Measurements from ENCODE around the gene CPA2. TPM values are rescaled to one million over a fixed set of nuclear protein-coding genes. Genes with fewer than 3 reads are reported as not detected.
"Not testable (repeated sequence)": the region's sequence is repeated elsewhere in the genome, so short reads cannot be mapped to it uniquely, and the experiment has no call there.

Gene CPA2
- total and polyA plus RNA-seq, 7 experiments from 2014 or later = not detected

DNA sequence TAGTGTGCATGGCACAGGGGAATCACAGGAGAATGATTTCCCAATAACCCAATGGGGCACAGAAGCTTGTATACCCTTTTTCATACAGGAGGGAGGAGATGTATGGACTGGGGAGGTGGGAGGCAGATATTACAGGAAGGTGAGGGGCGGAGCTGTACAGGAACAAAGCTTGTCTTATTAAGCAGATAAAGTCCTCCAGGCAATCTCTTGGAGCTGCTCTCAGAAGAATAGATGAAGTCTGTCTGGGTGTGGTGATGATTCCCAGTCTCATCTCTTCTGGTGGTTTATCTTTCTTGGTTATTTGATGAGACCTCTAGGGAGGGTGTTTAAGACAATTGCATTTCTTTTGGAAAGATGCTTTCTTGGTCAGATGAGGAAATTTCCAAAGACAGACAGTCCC is 52.9 kb downstream of the CPA2 start:
- no peaks in the 10 kb centered on the region for H3K36me3 Mint-ChIP-seq

DNA sequence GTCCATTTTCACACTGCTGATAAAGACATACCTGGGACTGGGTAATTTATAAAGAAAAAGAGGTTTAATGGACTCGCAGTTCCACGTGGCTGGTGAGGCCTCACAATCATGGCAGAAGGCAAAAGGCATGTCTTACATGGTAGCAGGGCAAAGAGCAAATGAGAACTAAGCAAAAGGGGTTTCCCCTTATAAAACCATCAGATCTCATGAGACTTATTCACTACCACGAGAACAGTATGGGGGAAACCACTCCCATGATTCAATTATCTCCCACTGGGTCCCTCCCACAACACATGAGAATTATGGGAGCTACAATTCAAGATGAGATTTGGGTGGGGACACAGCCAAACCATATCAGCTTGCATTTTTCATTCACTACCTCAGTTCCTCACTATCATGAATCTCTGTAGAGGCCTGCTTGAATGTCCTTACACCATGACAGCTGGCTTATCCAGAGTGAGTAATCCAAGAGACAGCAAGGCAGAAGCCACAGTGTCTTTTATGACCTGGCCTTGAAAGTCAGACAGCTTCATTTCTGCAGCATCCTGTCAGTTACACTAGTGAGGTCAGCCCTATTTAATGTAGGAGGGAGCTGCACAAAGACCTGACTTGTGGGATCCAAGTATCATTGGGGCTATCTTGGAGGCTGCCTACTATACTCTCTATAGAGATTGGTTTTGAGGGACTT is 55.0 kb downstream of the CPA2 start:
- H3K4me3 ChIP-seq (ENCODE audit: low read length); H3K36me3 Mint-ChIP-seq; H3K9me3 ChIP-seq (ENCODE audit: control insufficient read depth in 2 of 3, low read length in 3 of 3); H3K9me3 Mint-ChIP-seq; H3K4me1 Mint-ChIP-seq; H3K27me3 Mint-ChIP-seq; intact Hi-C loops (cut with micrococcal nuclease); H3K36me3 ChIP-seq (ENCODE audit: control insufficient read depth in 2 of 3, insufficient read depth in 3 of 3, low read length in 3 of 3); H3K27ac ChIP-seq (ENCODE audit: low read depth, low read length); H3K4me3 Mint-ChIP-seq; H3K4me1 ChIP-seq (ENCODE audit: control insufficient read depth in 2 of 2, insufficient read depth in 2 of 2, low read length in 2 of 2); POLR2A ChIA-PET; H3K27me3 ChIP-seq (ENCODE audit: control insufficient read depth in 2 of 2, insufficient read depth in 2 of 2, low read length in 2 of 2); ATAC-seq; DNase-seq; H3K27ac Mint-ChIP-seq: not testable (repeated sequence)
- CTCF ChIA-PET = interaction anchor here (1.0 kb wide), 1 partner anchor 8 kb away, joined by 3 read pairs; no protein-coding TSS in a partner anchor

More for the DNA sequence above, 52.9 kb downstream of the CPA2 start:
- H3K9me3 Mint-ChIP-seq = peaks cover 0 to 3% (median 0%) of the 10 kb centered on the region in 11 donors
- H3K9me3 ChIP-seq (ENCODE audit: control insufficient read depth in 2 of 3, low read length in 3 of 3) = no peaks in the 10 kb centered on the region
- ChIA-PET POLR2A (no interaction called here), CTCF (no interaction called here)
- H3K4me3 ChIP-seq (ENCODE audit: low read length) = no peak overlapping the region
- intact Hi-C loops (cut with micrococcal nuclease) = no loop called here
- no peak overlapping the region for H3K4me3 Mint-ChIP-seq
- no peak overlapping the region for H3K27ac ChIP-seq (ENCODE audit: low read depth, low read length)
- ATAC-seq = no peak
- H3K27me3 Mint-ChIP-seq = no peaks in the 10 kb centered on the region
- no peak for DNase-seq
- H3K4me1 Mint-ChIP-seq = no peaks in the 10 kb centered on the region
- H3K4me1 ChIP-seq (ENCODE audit: control insufficient read depth in 2 of 2, insufficient read depth in 2 of 2, low read length in 2 of 2) = no peaks in the 10 kb centered on the region
- no peaks in the 10 kb centered on the region for H3K36me3 ChIP-seq (ENCODE audit: control insufficient read depth in 2 of 3, insufficient read depth in 3 of 3, low read length in 3 of 3)
- no peaks in the 10 kb centered on the region for H3K27me3 ChIP-seq (ENCODE audit: control insufficient read depth in 2 of 2, insufficient read depth in 2 of 2, low read length in 2 of 2)
- H3K27ac Mint-ChIP-seq = no peak overlapping the region

DNA sequence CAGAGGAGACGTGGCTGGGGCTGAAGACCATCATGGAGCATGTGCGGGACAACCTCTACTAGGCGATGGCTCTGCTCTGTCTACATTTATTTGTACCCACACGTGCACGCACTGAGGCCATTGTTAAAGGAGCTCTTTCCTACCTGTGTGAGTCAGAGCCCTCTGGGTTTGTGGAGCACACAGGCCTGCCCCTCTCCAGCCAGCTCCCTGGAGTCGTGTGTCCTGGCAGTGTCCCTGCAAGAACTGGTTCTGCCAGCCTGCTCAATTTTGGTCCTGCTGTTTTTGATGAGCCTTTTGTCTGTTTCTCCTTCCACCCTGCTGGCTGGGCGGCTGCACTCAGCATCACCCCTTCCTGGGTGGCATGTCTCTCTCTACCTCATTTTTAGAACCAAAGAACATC is 56.0 kb downstream of the CPA2 start:
- H3K9me3 Mint-ChIP-seq = peaks cover 0 to 3% (median 0%) of the 10 kb centered on the region in 11 donors
- ChIA-PET POLR2A (no interaction called here), CTCF (interaction anchor here (1.0 kb wide), 1 partner anchor 9 kb away, joined by 3 read pairs; no protein-coding TSS in a partner anchor)
- intact Hi-C loops (cut with micrococcal nuclease) = no loop called here
- H3K9me3 ChIP-seq (ENCODE audit: control insufficient read depth in 2 of 3, low read length in 3 of 3) = no peaks in the 10 kb centered on the region
- H3K4me1 ChIP-seq (ENCODE audit: control insufficient read depth in 2 of 2, insufficient read depth in 2 of 2, low read length in 2 of 2) = no peaks in the 10 kb centered on the region
- no peaks in the 10 kb centered on the region for H3K36me3 ChIP-seq (ENCODE audit: control insufficient read depth in 2 of 3, insufficient read depth in 3 of 3, low read length in 3 of 3)
- H3K4me1 Mint-ChIP-seq = peaks cover 0 to 3% (median 0%) of the 10 kb centered on the region in 7 donors
- H3K27ac ChIP-seq (ENCODE audit: low read depth, low read length) = no peak overlapping the region
- no peak overlapping the region for H3K4me3 Mint-ChIP-seq
- peak overlapping the region in 2 of 9 donors; percentile 47 to 48 for H3K27ac Mint-ChIP-seq
- ATAC-seq (no peak), DNase-seq (no peak)
- no peak overlapping the region for H3K4me3 ChIP-seq (ENCODE audit: low read length)
- H3K27me3 ChIP-seq (ENCODE audit: control insufficient read depth in 2 of 2, insufficient read depth in 2 of 2, low read length in 2 of 2) = no peaks in the 10 kb centered on the region
- H3K36me3 Mint-ChIP-seq = no peaks in the 10 kb centered on the region
- no peaks in the 10 kb centered on the region for H3K27me3 Mint-ChIP-seq

DNA sequence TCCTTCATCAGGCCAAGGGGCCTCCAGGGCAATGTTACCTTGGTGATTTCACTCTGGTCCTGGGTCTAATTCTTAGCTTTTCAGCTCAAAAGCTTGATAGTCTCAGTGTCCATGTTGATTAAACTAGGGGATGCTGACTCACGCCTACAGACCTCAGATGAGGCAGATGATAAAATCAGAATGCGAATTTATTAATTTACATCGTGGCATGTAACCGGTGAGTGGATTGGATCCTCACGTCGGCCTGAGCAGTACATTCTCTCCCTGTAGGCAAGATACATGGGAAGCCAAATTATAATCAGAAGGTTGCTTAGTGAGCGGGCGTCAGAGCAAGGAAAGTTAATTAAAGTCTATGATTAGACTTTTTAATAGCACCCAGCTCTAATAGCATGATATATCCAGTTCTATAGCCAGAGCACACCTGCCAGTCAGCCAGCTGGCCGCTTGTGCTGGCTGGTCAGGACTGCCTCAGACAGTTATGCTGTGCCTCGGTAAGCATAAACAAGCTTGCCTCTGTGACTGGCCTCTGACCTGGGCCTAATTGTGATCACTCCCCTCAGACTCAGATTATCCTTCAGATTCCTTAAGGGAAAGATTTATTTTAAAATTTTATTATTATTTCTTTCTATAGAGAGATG is 57.8 kb downstream of the CPA2 start:
- peaks cover 0 to 3% (median 0%) of the 10 kb centered on the region in 11 donors for H3K9me3 Mint-ChIP-seq
- H3K27ac Mint-ChIP-seq = no peak overlapping the region
- ChIA-PET CTCF (no interaction called here), POLR2A (interaction anchor here (0.7 kb wide), 1 partner anchor 175 kb away, joined by 3 read pairs; no protein-coding TSS in a partner anchor)
- no peak overlapping the region for H3K4me3 Mint-ChIP-seq
- Histone ChIP-seq H3K4me1 (ENCODE audit: control insufficient read depth in 2 of 2, insufficient read depth in 2 of 2, low read length in 2 of 2) (no peaks in the 10 kb centered on the region), H3K27me3 (ENCODE audit: control insufficient read depth in 2 of 2, insufficient read depth in 2 of 2, low read length in 2 of 2) (no peaks in the 10 kb centered on the region), H3K36me3 (ENCODE audit: control insufficient read depth in 2 of 3, insufficient read depth in 3 of 3, low read length in 3 of 3) (no peaks in the 10 kb centered on the region), H3K4me3 (ENCODE audit: low read length) (no peak overlapping the region), H3K9me3 (ENCODE audit: control insufficient read depth in 2 of 3, low read length in 3 of 3) (no peaks in the 10 kb centered on the region), H3K27ac (ENCODE audit: low read depth, low read length) (no peak overlapping the region)
- no peaks in the 10 kb centered on the region for H3K27me3 Mint-ChIP-seq
- no peak for DNase-seq
- ATAC-seq = no peak
- H3K36me3 Mint-ChIP-seq = no peaks in the 10 kb centered on the region
- intact Hi-C loops (cut with micrococcal nuclease) = no loop called here
- peaks cover 0 to 3% (median 0%) of the 10 kb centered on the region in 7 donors for H3K4me1 Mint-ChIP-seq

- H3K4me3 ChIP-seq (ENCODE audit: low read length) = no peak overlapping the region
- peaks cover 0 to 3% (median 0%) of the 10 kb centered on the region in 7 donors for H3K4me1 Mint-ChIP-seq
- H3K36me3 ChIP-seq (ENCODE audit: control insufficient read depth in 2 of 3, insufficient read depth in 3 of 3, low read length in 3 of 3) = no peaks in the 10 kb centered on the region
- no peak overlapping the region for H3K27ac Mint-ChIP-seq
- no peak overlapping the region for H3K27ac ChIP-seq (ENCODE audit: low read depth, low read length)
- no peaks in the 10 kb centered on the region for H3K4me1 ChIP-seq (ENCODE audit: control insufficient read depth in 2 of 2, insufficient read depth in 2 of 2, low read length in 2 of 2)
- H3K4me3 Mint-ChIP-seq = no peak overlapping the region
- POLR2A ChIA-PET = no interaction called here
- CTCF ChIA-PET = no interaction called here
- ATAC-seq (no peak), DNase-seq (no peak)
- intact Hi-C loops (cut with micrococcal nuclease) = no loop called here
- no peaks in the 10 kb centered on the region for H3K27me3 ChIP-seq (ENCODE audit: control insufficient read depth in 2 of 2, insufficient read depth in 2 of 2, low read length in 2 of 2)
- no peaks in the 10 kb centered on the region for H3K9me3 ChIP-seq (ENCODE audit: control insufficient read depth in 2 of 3, low read length in 3 of 3)
- no peaks in the 10 kb centered on the region for H3K9me3 Mint-ChIP-seq
- H3K36me3 Mint-ChIP-seq = no peaks in the 10 kb centered on the region
- peaks cover 0 to 3% (median 0%) of the 10 kb centered on the region in 5 donors for H3K27me3 Mint-ChIP-seq
Measured at GRCh38 chr7:130329681-130330080, 63.0 kb downstream of the CPA2 start.

DNA sequence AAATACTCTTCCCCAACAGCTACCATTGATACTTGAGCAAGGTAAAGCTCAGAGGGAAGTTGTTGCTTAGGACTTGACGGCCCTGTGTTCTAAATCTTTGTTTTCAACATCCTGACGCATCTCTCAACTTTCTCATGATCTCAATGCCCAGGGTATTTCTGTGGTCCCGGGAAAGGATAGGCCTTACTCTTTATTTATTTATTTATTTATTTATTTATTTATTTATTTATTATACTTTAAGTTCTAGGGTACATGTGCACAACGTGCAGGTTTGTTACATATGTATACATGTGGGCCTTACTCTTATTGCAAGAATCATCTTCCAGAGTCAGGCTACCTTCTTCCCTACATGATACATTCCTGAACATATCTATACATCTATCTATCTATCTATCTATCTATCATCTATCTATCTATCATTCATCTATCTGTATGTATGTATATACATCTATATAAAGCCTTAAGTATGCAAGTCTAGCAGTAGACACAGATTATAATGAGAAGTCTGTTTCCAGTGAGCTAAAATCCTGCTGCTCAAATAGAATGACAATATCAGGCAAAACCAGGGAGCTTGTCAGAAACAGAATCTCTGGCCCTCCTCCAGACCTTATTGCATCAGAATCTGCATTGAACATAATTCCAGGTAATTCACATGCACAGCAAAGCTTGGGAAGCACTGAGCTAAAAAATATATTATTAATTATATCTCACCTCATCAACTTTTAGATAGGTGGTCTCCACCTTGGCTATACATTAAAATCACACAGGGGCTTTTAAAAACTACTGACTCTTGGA is 65.8 kb downstream of the CPA2 start:
- Histone ChIP-seq H3K36me3 (ENCODE audit: control insufficient read depth in 2 of 3, insufficient read depth in 3 of 3, low read length in 3 of 3) (no peaks in the 10 kb centered on the region), H3K4me3 (ENCODE audit: low read length) (no peak overlapping the region), H3K9me3 (ENCODE audit: control insufficient read depth in 2 of 3, low read length in 3 of 3) (no peaks in the 10 kb centered on the region), H3K4me1 (ENCODE audit: control insufficient read depth in 2 of 2, insufficient read depth in 2 of 2, low read length in 2 of 2) (no peaks in the 10 kb centered on the region), H3K27me3 (ENCODE audit: control insufficient read depth in 2 of 2, insufficient read depth in 2 of 2, low read length in 2 of 2) (no peaks in the 10 kb centered on the region), H3K27ac (ENCODE audit: low read depth, low read length) (no peak overlapping the region)
- peaks cover 0 to 3% (median 0%) of the 10 kb centered on the region in 5 donors for H3K27me3 Mint-ChIP-seq
- CTCF ChIA-PET = interaction anchor here (0.7 to 0.9 kb wide), 2 partner anchors 13 to 131 kb away, joined by 3 read pairs; no protein-coding TSS in a partner anchor
- no peak overlapping the region for H3K27ac Mint-ChIP-seq
- no peak for DNase-seq
- no peaks in the 10 kb centered on the region for H3K36me3 Mint-ChIP-seq
- H3K9me3 Mint-ChIP-seq = no peaks in the 10 kb centered on the region
- intact Hi-C loops (cut with micrococcal nuclease) = no loop called here
- no peaks in the 10 kb centered on the region for H3K4me1 Mint-ChIP-seq
- no peak overlapping the region for H3K4me3 Mint-ChIP-seq
- POLR2A ChIA-PET = interaction anchor here (0.8 kb wide), 1 partner anchor 12 kb away, joined by 3 read pairs; no protein-coding TSS in a partner anchor
- no peak for ATAC-seq
